ENCODE measurements around the gene XPR1.
A peak's percentile ranks its signal among the peaks of the same experiment; 100 is the strongest.

XPR1 gene

GRCh38 chr1:180916771-180917170 lies 284.9 kb downstream of the XPR1 start:
- DNase-seq (ENCODE audit: low spot score): no peak

- DNase-seq (ENCODE audit: low spot score): no peak
Observed at GRCh38 chr1:180917306-180918065, 285.7 kb downstream of the XPR1 start.

GRCh38 chr1:180918519-180918918 lies 286.7 kb downstream of the XPR1 start:
- no peak for DNase-seq (ENCODE audit: low spot score)

- DNase-seq (ENCODE audit: low spot score): no peak
Observed at GRCh38 chr1:180919183-180919700, 287.4 kb downstream of the XPR1 start.

GRCh38 chr1:180920193-180920592 lies 288.4 kb downstream of the XPR1 start:
- no peak for DNase-seq (ENCODE audit: low spot score)

GRCh38 chr1:180920702-180921101 lies 288.9 kb downstream of the XPR1 start:
- no peak for DNase-seq (ENCODE audit: low spot score)

- DNase-seq (ENCODE audit: low spot score): no peak
Observed at GRCh38 chr1:180921386-180921785, 289.6 kb downstream of the XPR1 start.

GRCh38 chr1:180921891-180922630 lies 290.2 kb downstream of the XPR1 start:
- DNase-seq (ENCODE audit: low spot score): no peak

GRCh38 chr1:180922631-180923015 lies 290.8 kb downstream of the XPR1 start:
- no peak for DNase-seq (ENCODE audit: low spot score)

- no peak for DNase-seq (ENCODE audit: low spot score)
Observed at GRCh38 chr1:180923021-180923841, 291.4 kb downstream of the XPR1 start.

- no peak for DNase-seq (ENCODE audit: low spot score)
Observed at GRCh38 chr1:180923887-180924286, 292.1 kb downstream of the XPR1 start.

GRCh38 chr1:180924939-180925338 lies 293.1 kb downstream of the XPR1 start:
- DNase-seq (ENCODE audit: low spot score): no peak

- DNase-seq (ENCODE audit: low spot score): peak; percentile 90
Observed at GRCh38 chr1:180925471-180926051, 293.7 kb downstream of the XPR1 start.

- peak; percentile 80 for DNase-seq (ENCODE audit: low spot score)
Observed at GRCh38 chr1:180926164-180926981, 294.6 kb downstream of the XPR1 start.

GRCh38 chr1:180927348-180927747 lies 295.5 kb downstream of the XPR1 start:
- peak; percentile 72 for DNase-seq (ENCODE audit: low spot score)

GRCh38 chr1:180927841-180928240 lies 296.0 kb downstream of the XPR1 start:
- peak; percentile 77 for DNase-seq (ENCODE audit: low spot score)

- DNase-seq (ENCODE audit: low spot score): no peak
Observed at GRCh38 chr1:180928331-180929230, 296.8 kb downstream of the XPR1 start.

GRCh38 chr1:180929389-180929788 lies 297.6 kb downstream of the XPR1 start:
- DNase-seq (ENCODE audit: low spot score): no peak

GRCh38 chr1:180930687-180931086 lies 298.9 kb downstream of the XPR1 start:
- no peak for DNase-seq (ENCODE audit: low spot score)

GRCh38 chr1:180931529-180931928 lies 299.7 kb downstream of the XPR1 start:
- DNase-seq (ENCODE audit: low spot score): no peak

Measured in globus pallidus (tissue), 1 donor.